Measurements from ENCODE around the gene DTNA. TPM values are rescaled to one million over a fixed set of nuclear protein-coding genes. Genes with fewer than 3 reads are reported as not detected.
A peak's percentile ranks its signal among the peaks of the same experiment; 100 is the strongest.

Gene DTNA
- polyA plus RNA-seq, 4 donors = 15.3 to 20.7 (median 18.3) TPM

- DNase-seq (ENCODE audit: low read depth in 4 of 4, low spot score in 3 of 4) = no peak
Observed at GRCh38 chr18:34844072-34844471, 134.0 kb downstream of the DTNA start.

GRCh38 chr18:34844732-34845459 is 134.8 kb downstream of the DTNA start:
- DNase-seq (ENCODE audit: low read depth in 4 of 4, low spot score in 3 of 4) = no peak

GRCh38 chr18:34847408-34847807 is 137.3 kb downstream of the DTNA start:
- DNase-seq (ENCODE audit: low read depth in 4 of 4, low spot score in 3 of 4) = no peak

- no peak for DNase-seq (ENCODE audit: low read depth in 4 of 4, low spot score in 3 of 4)
Observed at GRCh38 chr18:34848156-34848555, 138.1 kb downstream of the DTNA start.

GRCh38 chr18:34848695-34849094 is 138.6 kb downstream of the DTNA start:
- DNase-seq (ENCODE audit: low read depth in 4 of 4, low spot score in 3 of 4) = no peak

- DNase-seq (ENCODE audit: low read depth in 4 of 4, low spot score in 3 of 4) = no peak
Observed at GRCh38 chr18:34857320-34857719, 147.2 kb downstream of the DTNA start.

GRCh38 chr18:34858188-34858587 is 148.1 kb downstream of the DTNA start:
- DNase-seq (ENCODE audit: low read depth in 4 of 4, low spot score in 3 of 4) = no peak

GRCh38 chr18:34859496-34859895 is 149.4 kb downstream of the DTNA start:
- DNase-seq (ENCODE audit: low read depth in 4 of 4, low spot score in 3 of 4) = no peak

GRCh38 chr18:34862561-34862960 is 152.5 kb downstream of the DTNA start:
- DNase-seq (ENCODE audit: low read depth in 4 of 4, low spot score in 3 of 4) = no peak

GRCh38 chr18:34863702-34864101 is 153.6 kb downstream of the DTNA start:
- DNase-seq (ENCODE audit: low read depth in 4 of 4, low spot score in 3 of 4) = no peak

- DNase-seq (ENCODE audit: low read depth in 4 of 4, low spot score in 3 of 4) = no peak
Observed at GRCh38 chr18:34864836-34865497, 154.9 kb downstream of the DTNA start.

GRCh38 chr18:34866310-34866709 is 156.2 kb downstream of the DTNA start:
- DNase-seq (ENCODE audit: low read depth in 4 of 4, low spot score in 3 of 4) = no peak

- DNase-seq (ENCODE audit: low read depth in 4 of 4, low spot score in 3 of 4) = no peak
Observed at GRCh38 chr18:34866739-34867138, 156.6 kb downstream of the DTNA start.

GRCh38 chr18:34867520-34867919 is 157.4 kb downstream of the DTNA start:
- DNase-seq (ENCODE audit: low read depth in 4 of 4, low spot score in 3 of 4) = no peak

GRCh38 chr18:34870555-34871310 is 160.6 kb downstream of the DTNA start:
- DNase-seq (ENCODE audit: low read depth in 4 of 4, low spot score in 3 of 4) = peak in 2 of 4 donors; percentile 9 to 12

- no peak for DNase-seq (ENCODE audit: low read depth in 4 of 4, low spot score in 3 of 4)
Observed at GRCh38 chr18:34871435-34871834, 161.3 kb downstream of the DTNA start.

- no peak for DNase-seq (ENCODE audit: low read depth in 4 of 4, low spot score in 3 of 4)
Observed at GRCh38 chr18:34872066-34872465, 162.0 kb downstream of the DTNA start.

GRCh38 chr18:34873986-34874580 is 164.0 kb downstream of the DTNA start:
- DNase-seq (ENCODE audit: low read depth in 4 of 4, low spot score in 3 of 4) = no peak

GRCh38 chr18:34875150-34875549 is 165.1 kb downstream of the DTNA start:
- DNase-seq (ENCODE audit: low read depth in 4 of 4, low spot score in 3 of 4) = no peak

- no peak for DNase-seq (ENCODE audit: low read depth in 4 of 4, low spot score in 3 of 4)
Observed at GRCh38 chr18:34880403-34880802, 170.3 kb downstream of the DTNA start.

All from right renal pelvis (tissue), 4 donors.